SK-N-MC (cell line): ENCODE measurements around the gene HOXA2.

ENCODE experiments used
- EZH2 ChIP-seq: fragments of 200-600 bp; sonication (generic); IDR thresholded peaks from one replicate; pipeline ENCODE4 v1.6.1; 2017; ENCODE audit warnings: antibody characterized with exemption
- FOXP2 ChIP-seq: optimal IDR thresholded peaks from 2 replicates; pipeline ENCODE3; 2011; ENCODE audit warnings: mild to moderate bottlenecking, moderate library complexity; ENCODE audit not compliant: insufficient read depth; ENCODE audit errors: extremely low read length, control extremely low read depth
- POLR2AphosphoS5 ChIP-seq: IDR thresholded peaks from 2 replicates; pipeline ENCODE4 v1.6.1; 2012; ENCODE audit warnings: mild to moderate bottlenecking, low read depth, low read length, borderline replicate concordance

GRCh38 chr7:27107391-27108381, 5.2 kb upstream of the HOXA2 start:
- TF ChIP-seq POLR2AphosphoS5 (no peak), EZH2 (no peak), FOXP2 (no peak)
